ENCODE data around the gene MTX1. TPM values are rescaled to one million over a fixed set of nuclear protein-coding genes. Genes with fewer than 3 reads are reported as not detected.
"Not testable (repeated sequence)": the region's sequence is repeated elsewhere in the genome, so short reads cannot be mapped to it uniquely, and the experiment has no call there.

The MTX1 gene
- total RNA-seq, 6 experiments from 2014 or later, result 49.8 to 55.4 (median 51.5) TPM

DNA sequence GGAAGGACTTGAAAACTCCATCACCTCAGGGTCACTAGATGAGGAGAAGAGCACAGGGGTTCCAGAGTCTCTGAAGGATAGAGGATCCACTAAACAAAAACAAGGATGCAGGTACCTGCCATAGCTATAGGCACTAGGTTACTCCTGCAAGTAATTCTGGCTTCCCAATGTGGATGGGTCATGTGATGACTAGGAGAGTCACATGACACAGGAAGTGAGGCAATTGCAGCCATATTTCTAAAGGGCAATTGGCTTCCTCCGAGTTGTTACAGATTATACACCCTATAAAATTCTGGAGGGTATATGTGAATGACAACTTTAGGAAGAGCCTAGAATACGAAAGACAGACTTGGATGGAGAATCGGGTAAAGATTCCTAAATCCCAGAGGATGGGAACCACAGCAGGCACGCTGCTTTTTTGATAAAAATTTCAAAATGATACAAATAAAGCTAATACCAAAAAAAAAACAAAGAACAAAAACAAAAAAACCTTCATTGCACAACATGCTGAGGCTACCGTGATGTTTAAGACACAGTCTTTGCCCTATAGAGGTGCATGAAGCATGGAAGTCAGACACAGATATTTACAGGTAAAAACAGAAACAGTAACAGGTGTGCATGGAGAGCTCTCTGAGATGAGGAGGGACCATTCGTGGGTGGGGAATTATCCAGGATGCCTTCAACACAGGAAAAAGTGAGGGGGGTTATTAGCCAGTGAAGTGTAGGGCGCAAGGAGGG lies 10.5 kb downstream of the MTX1 start:
- Mint-ChIP-seq H3K27ac (peak overlapping the region; percentile 52), H3K4me3 (peak overlapping the region; percentile 42)
- peak; percentile 66 for DNase-seq

GRCh38 chr1:155219592-155220031 lies 11.1 kb downstream of the MTX1 start:
- Mint-ChIP-seq H3K27me3 (ENCODE audit: insufficient read depth) (peaks cover 3% of the 10 kb centered on the region), H3K36me3 (ENCODE audit: low read depth) (peaks cover 4% of the 10 kb centered on the region; the same call in 1 of the 2 replicates), H3K4me1 (ENCODE audit: low read depth) (peaks cover 28% of the 10 kb centered on the region), H3K9me3 (no peaks in the 10 kb centered on the region), H3K27ac (peak overlapping the region; percentile 52), H3K4me3 (peak overlapping the region; percentile 42)
- TF ChIP-seq CTCF (IDR thresholded peaks at IDR 0.05), result no peak
- DNase-seq, result no peak

More for the DNA sequence above, 10.5 kb downstream of the MTX1 start:
- peaks cover 22% of the 10 kb centered on the region for H3K4me1 Mint-ChIP-seq (ENCODE audit: low read depth)
- H3K9me3 Mint-ChIP-seq, result no peaks in the 10 kb centered on the region
- no peak for TF ChIP-seq CTCF (IDR thresholded peaks at IDR 0.05)
- peaks cover 3% of the 10 kb centered on the region for H3K27me3 Mint-ChIP-seq (ENCODE audit: insufficient read depth)
- peaks cover 4% of the 10 kb centered on the region; the same call in 1 of the 2 replicates for H3K36me3 Mint-ChIP-seq (ENCODE audit: low read depth)

DNA sequence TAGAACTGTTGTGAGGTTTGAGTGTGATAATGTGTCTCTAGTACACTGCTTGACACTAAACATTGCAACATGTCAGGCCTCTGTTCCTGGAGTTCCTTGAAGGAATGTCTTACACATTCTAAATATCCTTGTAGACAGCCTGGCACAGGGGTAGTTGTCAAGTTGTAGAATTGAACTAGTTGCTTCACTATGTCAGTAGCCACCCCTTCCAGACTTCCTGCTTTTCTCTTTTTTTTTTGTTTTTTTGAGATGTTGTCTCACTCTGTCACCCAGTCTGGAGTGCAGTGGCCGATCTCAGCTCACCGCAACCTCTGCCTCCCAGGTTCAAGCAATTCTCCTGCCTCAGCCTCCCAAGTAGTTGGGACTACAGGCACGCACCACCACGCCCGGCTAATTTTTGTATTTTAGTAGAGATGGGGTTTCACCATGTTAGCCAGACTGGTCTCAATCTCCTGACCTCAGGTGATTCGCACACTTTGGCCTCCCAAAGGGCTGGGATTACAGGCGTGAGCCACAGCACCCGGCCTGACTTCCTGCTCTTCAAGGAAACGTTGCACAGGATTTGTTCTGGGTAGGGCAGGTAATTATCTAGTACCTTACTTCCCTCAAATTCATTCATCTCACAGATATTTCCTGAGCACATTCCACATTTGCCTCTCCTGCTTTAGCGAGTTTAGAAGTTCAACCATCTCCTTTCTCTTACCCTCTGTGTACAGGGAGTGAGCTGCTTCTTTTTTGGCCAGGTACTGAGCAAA lies 11.9 kb downstream of the MTX1 start:
- not testable (repeated sequence) for H3K4me3 Mint-ChIP-seq, DNase-seq

DNA sequence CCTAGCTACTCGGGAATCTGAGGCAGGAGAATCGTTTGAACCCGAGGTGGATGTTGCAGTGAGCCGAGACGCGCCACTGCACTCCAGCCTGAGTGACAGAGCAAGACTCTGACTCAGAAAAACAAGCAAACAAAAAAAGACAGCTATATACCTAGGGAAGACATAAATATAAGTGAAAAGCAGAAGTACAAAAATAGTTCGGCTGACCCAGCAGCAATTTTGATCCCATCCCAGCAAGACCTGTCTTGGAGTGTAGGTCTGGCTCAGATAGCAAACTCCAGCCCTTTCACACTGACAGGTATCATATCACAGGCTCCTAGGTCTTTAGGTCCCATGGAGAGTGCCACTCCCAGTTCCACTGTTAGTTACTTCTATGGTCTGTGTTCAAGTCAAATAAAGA lies 14.6 kb downstream of the MTX1 start:
- peaks cover 9% of the 10 kb centered on the region for H3K27me3 Mint-ChIP-seq (ENCODE audit: insufficient read depth)
- peak overlapping the region; percentile 45; the same call in 1 of the 2 replicates for H3K27ac Mint-ChIP-seq
- no peak for DNase-seq
- no peak for TF ChIP-seq CTCF (IDR thresholded peaks at IDR 0.05)
- H3K9me3 Mint-ChIP-seq, result no peaks in the 10 kb centered on the region
- peaks cover 57% of the 10 kb centered on the region for H3K4me1 Mint-ChIP-seq (ENCODE audit: low read depth)
- H3K36me3 Mint-ChIP-seq (ENCODE audit: low read depth), result no peaks in the 10 kb centered on the region; the same call in 1 of the 2 replicates
- no peak overlapping the region for H3K4me3 Mint-ChIP-seq

More for the DNA sequence above, 11.9 kb downstream of the MTX1 start:
- H3K36me3 Mint-ChIP-seq (ENCODE audit: low read depth); H3K27ac Mint-ChIP-seq; H3K9me3 Mint-ChIP-seq; H3K27me3 Mint-ChIP-seq (ENCODE audit: insufficient read depth): not testable (repeated sequence)
- H3K4me1 Mint-ChIP-seq (ENCODE audit: low read depth), result peaks cover 36% of the 10 kb centered on the region

GRCh38 chr1:155225404-155225759 lies 16.9 kb downstream of the MTX1 start:
- Mint-ChIP-seq H3K4me1 (ENCODE audit: low read depth) (peaks cover 45% of the 10 kb centered on the region), H3K4me3 (peak overlapping the region; percentile 91), H3K27me3 (ENCODE audit: insufficient read depth) (peaks cover 10% of the 10 kb centered on the region), H3K27ac (peak overlapping the region; percentile 86)
- not testable (repeated sequence) for H3K9me3 Mint-ChIP-seq; DNase-seq; H3K36me3 Mint-ChIP-seq (ENCODE audit: low read depth)

- TF ChIP-seq CTCF (IDR thresholded peaks at IDR 0.05), result peak; percentile 76
- no peaks in the 10 kb centered on the region; the same call in 1 of the 2 replicates for H3K36me3 Mint-ChIP-seq (ENCODE audit: low read depth)
- no peaks in the 10 kb centered on the region for H3K9me3 Mint-ChIP-seq
- H3K4me3 Mint-ChIP-seq, result peak overlapping the region; percentile 91
- peak overlapping the region; percentile 86 for H3K27ac Mint-ChIP-seq
- H3K4me1 Mint-ChIP-seq (ENCODE audit: low read depth), result peaks cover 47% of the 10 kb centered on the region
- H3K27me3 Mint-ChIP-seq (ENCODE audit: insufficient read depth), result peaks cover 10% of the 10 kb centered on the region
- DNase-seq, result peak; percentile 57
Measured at GRCh38 chr1:155226188-155226909, 17.9 kb downstream of the MTX1 start.

All from HFFc6 (cell line).